ENCODE results near the gene POU2AF3.

The POU2AF3 gene

DNA sequence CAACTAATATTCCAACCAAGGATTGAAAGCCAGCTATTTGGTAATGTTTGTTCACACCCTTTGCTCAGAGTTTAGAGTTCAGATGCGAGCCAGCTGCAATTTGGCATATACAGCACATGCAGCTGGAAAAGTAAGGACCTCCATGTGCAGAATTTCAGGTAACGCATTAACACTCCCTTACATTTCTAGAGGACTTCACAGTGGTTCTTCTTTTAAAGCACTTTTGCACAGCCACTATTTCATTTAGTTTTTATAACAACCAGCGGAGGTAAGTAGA is 3.4 kb downstream of the POU2AF3 start:
- TF ChIP-seq EGR1 (IDR thresholded peaks at IDR 0.05) (no peak), EP300 (IDR thresholded peaks at IDR 0.05; ENCODE audit: borderline replicate concordance) (no peak), YY1 (IDR thresholded peaks at IDR 0.05; ENCODE audit: low read depth) (no peak), ZBTB7A (IDR thresholded peaks at IDR 0.05; ENCODE audit: low read depth) (no peak), TEAD4 (IDR thresholded peaks at IDR 0.05) (no peak), RAD21 (IDR thresholded peaks at IDR 0.05; ENCODE audit: low read depth) (no peak), FOXM1 (IDR thresholded peaks at IDR 0.05; ENCODE audit: borderline replicate concordance, low read depth) (no peak), CREB1 (IDR thresholded peaks at IDR 0.05; ENCODE audit: low read depth) (no peak)
- TF ChIP-seq, protein P1, sequence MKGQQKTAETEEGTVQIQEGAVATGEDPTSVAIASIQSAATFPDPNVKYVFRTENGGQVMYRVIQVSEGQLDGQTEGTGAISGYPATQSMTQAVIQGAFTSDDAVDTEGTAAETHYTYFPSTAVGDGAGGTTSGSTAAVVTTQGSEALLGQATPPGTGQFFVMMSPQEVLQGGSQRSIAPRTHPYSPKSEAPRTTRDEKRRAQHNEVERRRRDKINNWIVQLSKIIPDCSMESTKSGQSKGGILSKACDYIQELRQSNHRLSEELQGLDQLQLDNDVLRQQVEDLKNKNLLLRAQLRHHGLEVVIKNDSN (IDR thresholded peaks at IDR 0.05): no peak
- TF ChIP-seq, protein P2, sequence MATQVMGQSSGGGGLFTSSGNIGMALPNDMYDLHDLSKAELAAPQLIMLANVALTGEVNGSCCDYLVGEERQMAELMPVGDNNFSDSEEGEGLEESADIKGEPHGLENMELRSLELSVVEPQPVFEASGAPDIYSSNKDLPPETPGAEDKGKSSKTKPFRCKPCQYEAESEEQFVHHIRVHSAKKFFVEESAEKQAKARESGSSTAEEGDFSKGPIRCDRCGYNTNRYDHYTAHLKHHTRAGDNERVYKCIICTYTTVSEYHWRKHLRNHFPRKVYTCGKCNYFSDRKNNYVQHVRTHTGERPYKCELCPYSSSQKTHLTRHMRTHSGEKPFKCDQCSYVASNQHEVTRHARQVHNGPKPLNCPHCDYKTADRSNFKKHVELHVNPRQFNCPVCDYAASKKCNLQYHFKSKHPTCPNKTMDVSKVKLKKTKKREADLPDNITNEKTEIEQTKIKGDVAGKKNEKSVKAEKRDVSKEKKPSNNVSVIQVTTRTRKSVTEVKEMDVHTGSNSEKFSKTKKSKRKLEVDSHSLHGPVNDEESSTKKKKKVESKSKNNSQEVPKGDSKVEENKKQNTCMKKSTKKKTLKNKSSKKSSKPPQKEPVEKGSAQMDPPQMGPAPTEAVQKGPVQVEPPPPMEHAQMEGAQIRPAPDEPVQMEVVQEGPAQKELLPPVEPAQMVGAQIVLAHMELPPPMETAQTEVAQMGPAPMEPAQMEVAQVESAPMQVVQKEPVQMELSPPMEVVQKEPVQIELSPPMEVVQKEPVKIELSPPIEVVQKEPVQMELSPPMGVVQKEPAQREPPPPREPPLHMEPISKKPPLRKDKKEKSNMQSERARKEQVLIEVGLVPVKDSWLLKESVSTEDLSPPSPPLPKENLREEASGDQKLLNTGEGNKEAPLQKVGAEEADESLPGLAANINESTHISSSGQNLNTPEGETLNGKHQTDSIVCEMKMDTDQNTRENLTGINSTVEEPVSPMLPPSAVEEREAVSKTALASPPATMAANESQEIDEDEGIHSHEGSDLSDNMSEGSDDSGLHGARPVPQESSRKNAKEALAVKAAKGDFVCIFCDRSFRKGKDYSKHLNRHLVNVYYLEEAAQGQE (IDR thresholded peaks at IDR 0.05; ENCODE audit: low read depth): no peak

DNA sequence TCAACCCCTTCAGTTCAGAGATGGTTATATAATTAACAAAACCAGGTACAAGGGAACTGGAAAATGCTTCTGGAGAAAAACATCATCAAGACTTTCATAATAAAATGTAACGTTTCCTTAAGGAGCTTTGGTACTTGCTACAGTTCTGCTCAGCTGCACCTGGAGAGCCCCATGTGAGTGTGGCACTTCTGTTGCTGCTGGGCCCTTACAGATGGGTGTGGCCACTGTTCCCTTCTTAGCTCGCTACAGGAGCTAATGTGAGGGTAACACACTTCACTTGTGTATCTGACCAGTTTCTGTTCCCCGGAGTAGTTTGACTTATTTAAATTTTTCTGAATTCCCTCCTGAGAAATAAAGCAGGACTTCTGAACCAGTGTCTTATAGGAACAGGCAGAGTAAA is 4.0 kb downstream of the POU2AF3 start:
- TF ChIP-seq TEAD4 (IDR thresholded peaks at IDR 0.05) (no peak), EP300 (IDR thresholded peaks at IDR 0.05; ENCODE audit: borderline replicate concordance) (no peak), ZBTB7A (IDR thresholded peaks at IDR 0.05; ENCODE audit: low read depth) (no peak), EGR1 (IDR thresholded peaks at IDR 0.05) (no peak), NFIC (IDR thresholded peaks at IDR 0.05) (no peak), YY1 (IDR thresholded peaks at IDR 0.05; ENCODE audit: low read depth) (no peak), CEBPB (IDR thresholded peaks at IDR 0.05) (no peak), RAD21 (IDR thresholded peaks at IDR 0.05; ENCODE audit: low read depth) (no peak), CREB1 (IDR thresholded peaks at IDR 0.05; ENCODE audit: low read depth) (no peak), TCF12 (IDR thresholded peaks at IDR 0.05; ENCODE audit: low read depth) (no peak), FOXM1 (IDR thresholded peaks at IDR 0.05; ENCODE audit: borderline replicate concordance, low read depth) (no peak), TAF1 (IDR thresholded peaks at IDR 0.05; ENCODE audit: low read depth) (no peak)
- TF ChIP-seq, protein P3, sequence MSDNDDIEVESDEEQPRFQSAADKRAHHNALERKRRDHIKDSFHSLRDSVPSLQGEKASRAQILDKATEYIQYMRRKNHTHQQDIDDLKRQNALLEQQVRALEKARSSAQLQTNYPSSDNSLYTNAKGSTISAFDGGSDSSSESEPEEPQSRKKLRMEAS (IDR thresholded peaks at IDR 0.05): no peak
- TF ChIP-seq, protein P1 (IDR thresholded peaks at IDR 0.05): no peak
- TF ChIP-seq, protein P2 (IDR thresholded peaks at IDR 0.05; ENCODE audit: low read depth): no peak

DNA sequence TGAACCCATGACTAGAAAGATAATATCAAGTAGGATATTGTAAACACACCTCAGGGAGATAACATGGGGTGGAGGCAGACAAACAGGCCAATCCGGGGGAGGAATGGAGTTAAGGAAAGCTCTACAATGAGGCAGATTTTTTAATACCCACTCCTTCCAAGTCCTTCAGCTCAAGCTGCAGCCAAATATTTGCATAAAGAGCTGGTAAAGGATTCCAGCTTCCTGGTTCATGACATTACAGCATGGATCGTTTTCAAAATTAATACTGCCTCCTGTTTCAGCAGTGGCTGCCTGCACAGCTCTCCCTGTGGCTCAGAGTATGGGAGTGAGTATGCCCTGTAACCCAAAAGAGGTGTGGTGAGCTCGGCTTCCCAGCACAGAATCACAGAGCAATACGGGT is 5.1 kb downstream of the POU2AF3 start:
- TF ChIP-seq FOXM1 (IDR thresholded peaks at IDR 0.05; ENCODE audit: borderline replicate concordance, low read depth) (no peak), TEAD4 (IDR thresholded peaks at IDR 0.05) (no peak), EGR1 (IDR thresholded peaks at IDR 0.05) (no peak)
- TF ChIP-seq, protein P3 (IDR thresholded peaks at IDR 0.05): no peak

DNA sequence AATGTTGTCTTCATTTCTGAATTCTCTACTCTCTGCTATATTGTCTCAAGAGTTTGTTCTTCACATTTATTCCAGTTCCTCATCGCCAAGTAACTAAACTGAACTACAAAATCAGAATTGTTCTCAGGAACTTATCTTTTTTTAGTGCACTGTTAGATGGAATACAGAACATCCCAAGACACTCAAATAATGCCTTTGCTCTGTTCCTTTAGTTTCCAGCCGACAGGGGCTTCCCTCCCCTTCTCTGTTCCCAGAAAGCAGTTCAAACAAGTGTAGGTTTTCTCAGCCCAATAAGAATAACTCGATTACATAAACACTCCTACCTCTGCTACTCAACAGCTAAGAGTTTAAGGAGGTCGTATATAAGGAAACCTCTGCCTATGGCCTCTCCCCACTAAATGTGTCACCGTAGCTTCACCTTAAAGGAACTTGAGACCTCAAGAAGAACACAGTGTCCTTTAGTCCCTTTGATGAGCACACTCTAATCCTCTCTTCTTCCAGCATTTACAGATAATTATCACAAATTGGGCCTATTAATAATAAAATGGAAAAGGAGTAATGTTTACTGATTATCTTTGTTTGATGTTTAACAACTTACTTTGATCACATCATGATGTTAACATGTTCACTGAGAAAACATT is 6.9 kb downstream of the POU2AF3 start:
- TF ChIP-seq, protein P1 (IDR thresholded peaks at IDR 0.05): no peak
- TF ChIP-seq CREB1 (IDR thresholded peaks at IDR 0.05; ENCODE audit: low read depth): no peak
- TF ChIP-seq EGR1 (IDR thresholded peaks at IDR 0.05): no peak
- TF ChIP-seq NFIC (IDR thresholded peaks at IDR 0.05): no peak
- no peak for TF ChIP-seq TCF12 (IDR thresholded peaks at IDR 0.05; ENCODE audit: low read depth)
- TF ChIP-seq, protein P3 (IDR thresholded peaks at IDR 0.05): no peak
- TF ChIP-seq EP300 (IDR thresholded peaks at IDR 0.05; ENCODE audit: borderline replicate concordance): no peak
- TF ChIP-seq, protein P2 (IDR thresholded peaks at IDR 0.05; ENCODE audit: low read depth): no peak
- TF ChIP-seq RAD21 (IDR thresholded peaks at IDR 0.05; ENCODE audit: low read depth): no peak
- no peak for TF ChIP-seq YY1 (IDR thresholded peaks at IDR 0.05; ENCODE audit: low read depth)
- no peak for TF ChIP-seq ZBTB7A (IDR thresholded peaks at IDR 0.05; ENCODE audit: low read depth)
- no peak for TF ChIP-seq FOXM1 (IDR thresholded peaks at IDR 0.05; ENCODE audit: borderline replicate concordance, low read depth)
- no peak for TF ChIP-seq TAF1 (IDR thresholded peaks at IDR 0.05; ENCODE audit: low read depth)
- TF ChIP-seq TEAD4 (IDR thresholded peaks at IDR 0.05): no peak

All from Ishikawa (cell line).